ENCODE data around the gene GPX4. TPM values are rescaled to one million over a fixed set of nuclear protein-coding genes. Genes with fewer than 3 reads are reported as not detected.

Gene GPX4
- total and polyA plus RNA-seq, 7 donors: 269 to 662 (median 398) TPM

GRCh38 chr19:1076046-1076386, 27.8 kb upstream of the GPX4 start:
- no peak for TF ChIP-seq POLR2A (IDR thresholded peaks at IDR 0.05)
- TF ChIP-seq CTCF (IDR thresholded peaks at IDR 0.05): no peak
- no peak for TF ChIP-seq EP300 (IDR thresholded peaks at IDR 0.05)
- no peak for TF ChIP-seq POLR2AphosphoS5 (IDR thresholded peaks at IDR 0.05)
- DNase-seq: no peak
- H3K27me3 ChIP-seq: peaks cover 4 to 19% (median 7%) of the 10 kb centered on the region in 3 donors
- intact Hi-C loops (cut with DNase I): no loop called here
- WGBS, 2 donors: 45 to 76% methylated on average over 4 of the region's 4 CpGs
- H3K27ac ChIP-seq: no peak overlapping the region
- H3K36me3 ChIP-seq: no peaks in the 10 kb centered on the region
- no peaks in the 10 kb centered on the region for H3K9me3 ChIP-seq
- peaks cover 0 to 11% (median 7%) of the 10 kb centered on the region in 4 donors for H3K4me1 ChIP-seq
- H3K4me3 ChIP-seq: no peak overlapping the region

DNA sequence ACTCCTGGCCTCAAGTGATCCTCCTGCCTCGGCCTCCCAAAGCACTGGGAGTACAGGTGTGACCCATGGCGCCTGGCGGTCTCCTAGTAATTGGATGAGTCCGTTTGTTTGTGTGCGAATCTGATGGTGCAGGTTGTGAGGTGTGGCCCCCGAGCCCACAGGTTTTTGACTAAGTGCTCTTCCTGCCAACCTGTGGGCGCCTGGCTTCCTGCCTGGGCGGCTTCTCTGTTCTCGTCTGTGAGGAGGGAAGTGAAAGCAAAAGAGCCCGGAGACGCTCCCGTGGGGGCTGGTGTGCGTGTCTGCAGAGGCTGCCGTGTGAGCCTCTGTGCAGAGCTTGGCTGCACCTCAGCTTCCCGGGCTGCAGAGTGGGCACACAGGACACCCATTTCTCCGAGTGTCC, 26.8 kb upstream of the GPX4 start:
- Histone ChIP-seq H3K4me3 (no peak overlapping the region), H3K27ac (no peak overlapping the region)
- intact Hi-C loops (cut with DNase I): no loop called here

DNA sequence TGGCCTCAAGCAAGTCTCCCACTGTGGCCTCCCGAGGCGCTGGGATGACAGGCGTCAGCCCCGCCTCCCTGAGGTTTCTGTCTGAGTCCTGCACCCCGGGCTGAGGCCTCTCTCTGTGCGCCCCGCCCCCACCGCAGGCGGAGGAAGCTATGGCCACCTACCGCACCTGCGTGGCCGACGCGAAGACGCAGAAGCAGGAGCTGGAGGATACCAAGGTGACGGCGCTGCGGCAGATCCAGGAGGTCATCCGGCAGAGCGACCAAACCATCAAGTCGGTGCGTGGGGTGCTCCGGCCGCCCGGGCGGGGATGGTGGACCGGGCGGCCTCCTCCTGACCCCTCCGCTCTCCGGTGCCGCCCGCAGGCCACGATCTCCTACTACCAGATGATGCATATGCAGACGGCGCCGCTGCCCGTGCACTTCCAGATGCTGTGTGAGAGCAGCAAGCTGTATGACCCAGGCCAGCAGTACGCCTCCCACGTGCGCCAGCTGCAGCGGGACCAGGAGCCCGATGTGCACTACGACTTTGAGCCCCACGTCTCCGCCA, 24.2 kb upstream of the GPX4 start:
- DNase-seq: no peak
- Histone ChIP-seq H3K27ac (no peak overlapping the region), H3K27me3 (peaks cover 7 to 19% (median 15%) of the 10 kb centered on the region in 3 donors), H3K9me3 (no peaks in the 10 kb centered on the region), H3K4me3 (no peak overlapping the region), H3K4me1 (peaks cover 0 to 15% (median 9%) of the 10 kb centered on the region in 4 donors), H3K36me3 (no peaks in the 10 kb centered on the region)
- intact Hi-C loops (cut with DNase I): no loop called here
- 84 to 88% methylated on average over 45 of the region's 45 CpGs for WGBS, 2 donors
- TF ChIP-seq POLR2A (IDR thresholded peaks at IDR 0.05) (no peak), CTCF (IDR thresholded peaks at IDR 0.05) (no peak)

More for the DNA sequence above, 26.8 kb upstream of the GPX4 start:
- no peak for TF ChIP-seq POLR2AphosphoS5 (IDR thresholded peaks at IDR 0.05)
- no peak for TF ChIP-seq CTCF (IDR thresholded peaks at IDR 0.05)
- TF ChIP-seq EP300 (IDR thresholded peaks at IDR 0.05): no peak
- no peak for TF ChIP-seq POLR2A (IDR thresholded peaks at IDR 0.05)
- no peak for DNase-seq
- WGBS, 2 donors: 6 to 21% methylated on average over 16 of the region's 16 CpGs
- Histone ChIP-seq H3K27me3 (peaks cover under 1 to 15% (median 4%) of the 10 kb centered on the region in 3 donors), H3K9me3 (no peaks in the 10 kb centered on the region), H3K36me3 (no peaks in the 10 kb centered on the region), H3K4me1 (peaks cover 0 to 5% (median 1%) of the 10 kb centered on the region in 4 donors)

DNA sequence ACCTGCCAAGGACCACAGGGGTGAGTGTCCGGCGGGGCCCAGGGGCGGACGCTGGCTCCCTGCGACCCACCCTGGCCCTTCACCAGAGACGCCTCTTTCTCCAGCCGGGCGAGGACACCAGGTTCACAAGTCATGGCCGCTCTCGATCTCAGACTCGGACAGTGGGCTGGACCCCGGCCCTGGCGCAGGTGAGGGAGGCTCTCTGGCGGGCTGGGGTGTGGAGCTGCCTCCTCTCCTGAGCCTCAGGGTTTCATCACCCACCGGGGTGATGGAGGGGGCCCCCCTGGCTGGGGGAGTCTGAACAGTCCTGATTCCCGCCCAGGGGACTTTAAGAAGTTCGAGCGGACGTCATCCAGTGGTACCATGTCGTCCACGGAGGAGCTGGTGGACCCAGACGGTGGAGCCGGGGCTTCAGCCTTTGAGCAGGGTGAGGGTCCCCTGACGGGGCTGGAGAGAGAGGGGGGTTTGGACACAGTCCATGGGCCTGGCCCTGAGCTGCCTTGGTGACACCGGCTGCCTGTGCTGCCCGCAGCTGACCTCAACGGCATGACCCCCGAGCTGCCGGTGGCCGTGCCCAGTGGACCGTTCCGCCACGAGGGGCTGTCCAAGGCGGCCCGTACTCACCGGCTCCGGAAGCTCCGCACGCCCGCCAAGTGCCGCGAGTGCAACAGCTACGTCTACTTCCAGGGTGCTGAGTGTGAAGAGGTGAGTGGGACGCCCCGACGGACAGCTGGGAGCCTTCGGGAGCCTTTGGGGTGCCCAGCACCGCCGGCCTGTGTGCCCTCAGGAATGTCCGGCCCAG, 23.2 kb upstream of the GPX4 start:
- intact Hi-C loops (cut with DNase I): no loop called here
- Histone ChIP-seq H3K36me3 (no peaks in the 10 kb centered on the region), H3K4me1 (peaks cover 0 to 15% (median 9%) of the 10 kb centered on the region in 4 donors), H3K9me3 (no peaks in the 10 kb centered on the region), H3K27me3 (peaks cover 7 to 19% (median 15%) of the 10 kb centered on the region in 3 donors), H3K27ac (no peak overlapping the region), H3K4me3 (no peak overlapping the region)
- 95 to 96% methylated on average over 50 of the region's 50 CpGs for WGBS, 2 donors
- TF ChIP-seq POLR2A (IDR thresholded peaks at IDR 0.05): no peak
- TF ChIP-seq EP300 (IDR thresholded peaks at IDR 0.05): no peak
- TF ChIP-seq POLR2AphosphoS5 (IDR thresholded peaks at IDR 0.05): no peak
- TF ChIP-seq CTCF (IDR thresholded peaks at IDR 0.05): no peak
- DNase-seq: no peak
